Measurements from ENCODE around the gene IGFN1.

The IGFN1 gene

DNA sequence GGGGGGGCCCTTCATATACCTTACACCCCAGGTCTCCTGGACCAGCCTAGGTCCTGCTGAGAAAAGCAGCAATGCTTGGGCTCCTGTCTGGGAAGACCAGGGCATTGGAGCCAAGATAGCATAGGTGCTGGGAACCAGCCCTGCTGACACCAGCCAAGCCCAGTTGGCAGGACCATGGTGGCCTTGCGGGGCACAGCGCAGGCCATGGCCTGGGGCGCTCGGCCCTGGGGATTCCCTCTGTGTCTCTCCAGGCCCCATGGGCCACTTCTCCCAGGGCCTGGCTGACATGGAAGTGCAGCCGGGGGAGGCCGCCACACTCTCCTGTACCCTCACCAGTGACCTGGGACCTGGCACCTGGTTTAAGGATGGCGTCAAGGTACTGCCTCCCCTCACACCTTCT lies 23.3 kb downstream of the IGFN1 start:
- H3K27ac ChIP-seq: no peak overlapping the region
- TF ChIP-seq ZFX (IDR thresholded peaks at IDR 0.05; ENCODE audit: borderline replicate concordance) (no peak), CTCF (IDR thresholded peaks at IDR 0.05) (no peak)

DNA sequence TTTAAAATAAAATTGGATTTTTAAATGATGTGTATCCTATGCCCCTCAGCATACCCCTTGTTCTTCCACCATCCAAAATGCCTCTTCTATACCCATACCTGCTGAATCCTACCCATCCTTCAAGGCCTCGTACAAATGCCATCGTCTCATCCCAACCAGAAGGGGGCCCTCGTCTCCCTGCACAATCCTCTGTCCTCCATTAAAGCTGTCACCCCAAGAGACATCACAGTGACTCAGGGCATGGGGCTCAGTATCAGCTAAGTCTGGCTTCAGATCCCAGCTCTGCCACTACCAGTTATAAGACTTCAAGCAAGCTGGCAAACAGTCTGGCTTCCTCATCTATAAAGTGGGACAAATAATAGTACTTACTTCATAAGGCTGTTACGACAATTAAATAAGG lies 23.8 kb downstream of the IGFN1 start:
- no peak overlapping the region for H3K27ac ChIP-seq
- TF ChIP-seq ZFX (IDR thresholded peaks at IDR 0.05; ENCODE audit: borderline replicate concordance): no peak
- TF ChIP-seq CTCF (IDR thresholded peaks at IDR 0.05): peak; percentile 26; the same call in 1 of the 2 replicates

DNA sequence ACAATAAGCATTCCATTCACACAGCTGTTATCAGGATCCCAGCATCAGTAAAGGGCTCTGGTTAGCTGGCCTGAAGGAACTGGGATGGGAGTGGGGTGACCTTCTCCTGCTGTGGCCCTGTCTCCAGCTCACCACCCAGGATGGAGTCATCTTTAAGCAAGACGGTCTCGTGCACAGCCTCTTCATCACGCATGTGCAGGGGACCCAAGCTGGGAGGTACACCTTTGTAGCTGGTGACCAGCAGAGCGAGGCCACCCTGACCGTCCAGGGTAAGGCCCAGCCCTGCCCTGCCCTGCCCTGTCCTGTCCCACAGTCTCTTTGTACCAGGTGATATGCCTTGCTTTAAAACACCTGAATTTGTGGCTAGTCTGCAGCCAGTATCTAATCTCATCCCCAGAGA lies 24.3 kb downstream of the IGFN1 start:
- no peak overlapping the region for H3K27ac ChIP-seq
- no peak for TF ChIP-seq CTCF (IDR thresholded peaks at IDR 0.05)
- no peak for TF ChIP-seq ZFX (IDR thresholded peaks at IDR 0.05; ENCODE audit: borderline replicate concordance)

DNA sequence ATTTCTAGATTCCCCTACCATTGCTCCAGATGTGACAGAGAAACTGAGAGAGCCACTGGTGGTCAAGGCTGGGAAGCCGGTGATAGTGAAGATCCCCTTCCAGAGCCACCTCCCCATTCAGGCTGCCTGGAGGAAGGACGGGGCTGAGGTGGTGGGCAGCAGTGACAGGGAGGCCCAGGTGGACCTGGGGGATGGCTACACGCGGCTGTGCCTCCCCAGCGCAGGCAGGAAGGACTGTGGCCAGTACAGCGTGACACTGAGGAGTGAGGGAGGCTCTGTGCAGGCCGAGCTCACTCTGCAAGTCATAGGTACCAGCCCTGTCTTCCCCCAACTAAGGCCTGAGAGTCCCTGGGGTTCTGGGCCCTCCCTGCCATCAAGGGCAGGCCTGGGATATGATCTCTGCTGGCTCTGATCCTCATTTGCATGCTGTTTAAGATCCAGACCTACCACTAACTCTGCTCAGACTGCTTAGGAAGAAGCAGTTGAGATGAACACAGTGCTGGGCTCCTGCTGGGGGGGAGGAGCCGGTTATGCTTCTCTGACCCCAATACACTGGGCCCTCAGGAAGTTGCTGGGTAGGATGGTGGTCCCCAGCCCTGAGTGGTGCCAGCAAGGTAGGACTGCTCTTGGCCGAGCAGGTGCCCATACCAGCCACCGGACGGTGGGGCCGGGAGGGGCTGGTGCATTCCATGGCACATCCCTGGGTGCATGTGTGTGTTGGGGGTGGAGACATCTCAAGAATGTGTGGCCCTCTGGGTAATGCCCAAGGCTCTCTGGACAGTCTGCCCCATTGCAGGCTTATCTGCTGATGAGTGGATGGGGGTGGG lies 25.1 kb downstream of the IGFN1 start:
- TF ChIP-seq CTCF (IDR thresholded peaks at IDR 0.05) (no peak), ZFX (IDR thresholded peaks at IDR 0.05; ENCODE audit: borderline replicate concordance) (no peak)
- H3K27ac ChIP-seq: no peak overlapping the region

DNA sequence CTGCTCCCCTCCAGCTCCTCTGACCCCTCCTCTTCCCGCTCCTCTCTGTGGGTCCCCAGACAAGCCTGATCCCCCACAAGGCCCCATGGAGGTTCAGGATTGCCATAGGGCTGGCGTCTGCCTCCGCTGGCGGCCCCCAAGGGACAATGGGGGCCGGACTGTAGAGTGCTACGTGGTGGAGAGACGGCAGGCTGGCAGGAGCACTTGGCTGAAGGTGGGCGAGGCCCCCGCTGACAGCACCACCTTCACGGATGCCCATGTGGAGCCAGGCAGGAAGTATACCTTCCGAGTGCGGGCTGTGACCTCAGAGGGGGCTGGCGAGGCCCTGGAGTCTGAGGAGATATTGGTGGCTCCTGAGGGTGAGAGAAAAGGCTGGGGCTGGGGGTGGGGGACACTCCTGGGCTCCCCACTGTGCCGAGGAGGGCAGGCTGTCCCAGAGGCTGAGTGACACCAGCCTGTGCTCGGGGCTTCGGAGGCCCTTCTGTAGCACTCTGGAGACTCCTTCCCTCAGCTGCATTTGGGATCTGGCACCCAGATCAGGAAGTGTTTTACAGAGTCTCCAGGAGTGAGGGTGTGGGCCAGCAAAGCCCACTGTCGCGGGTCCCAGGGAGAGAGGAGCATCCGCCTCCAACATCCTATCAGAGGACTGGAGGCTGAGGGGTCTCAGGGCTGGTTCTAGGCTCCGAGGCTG lies 25.9 kb downstream of the IGFN1 start:
- TF ChIP-seq ZFX (IDR thresholded peaks at IDR 0.05; ENCODE audit: borderline replicate concordance) (no peak), CTCF (IDR thresholded peaks at IDR 0.05) (no peak)
- no peak overlapping the region for H3K27ac ChIP-seq

DNA sequence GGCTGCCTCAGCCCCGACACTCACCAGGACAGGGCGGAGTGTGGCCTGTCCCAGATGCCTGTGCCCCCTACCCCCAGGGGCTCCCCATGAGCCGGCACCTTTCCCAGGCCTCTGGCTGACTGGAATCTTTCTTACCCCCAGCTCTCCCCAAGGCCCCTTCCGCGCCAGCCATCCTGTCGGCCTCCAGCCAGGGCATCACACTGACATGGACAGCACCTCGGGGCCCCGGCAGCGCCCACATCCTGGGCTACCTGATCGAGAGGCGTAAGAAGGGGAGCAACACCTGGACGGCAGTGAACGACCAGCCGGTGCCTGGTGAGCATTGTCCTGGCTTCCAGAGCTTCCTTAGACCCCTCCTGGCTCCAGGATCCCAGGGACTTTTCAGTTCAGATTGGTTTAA lies 26.5 kb downstream of the IGFN1 start:
- no peak for TF ChIP-seq ZFX (IDR thresholded peaks at IDR 0.05; ENCODE audit: borderline replicate concordance)
- TF ChIP-seq CTCF (IDR thresholded peaks at IDR 0.05): no peak
- no peak overlapping the region for H3K27ac ChIP-seq

DNA sequence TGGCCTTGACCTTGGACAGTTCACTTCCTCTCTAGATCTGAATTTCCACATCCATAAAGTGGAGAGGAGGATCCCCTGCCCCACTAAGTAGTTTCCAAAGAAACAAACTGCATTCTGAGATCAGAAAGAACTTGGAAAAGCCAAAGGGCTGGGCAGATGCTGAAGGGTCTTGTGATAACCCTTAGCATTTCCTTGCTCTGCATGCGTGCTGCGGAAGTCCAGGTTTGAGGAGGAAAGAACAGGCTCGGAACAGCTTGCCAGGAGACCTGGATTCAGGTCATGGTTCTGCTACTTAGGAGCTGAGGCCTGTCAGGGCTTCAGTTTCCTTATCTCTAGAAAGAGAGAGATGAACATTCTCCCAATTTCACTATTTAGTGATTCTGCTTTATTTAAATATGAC lies 27.2 kb downstream of the IGFN1 start:
- H3K27ac ChIP-seq: no peak overlapping the region
- TF ChIP-seq ZFX (IDR thresholded peaks at IDR 0.05; ENCODE audit: borderline replicate concordance) (no peak), CTCF (IDR thresholded peaks at IDR 0.05) (no peak)

Data from 22Rv1 (cell line).